ENCODE data around the gene PCNT. TPM values are rescaled to one million over a fixed set of nuclear protein-coding genes. Genes with fewer than 3 reads are reported as not detected.

PCNT gene
- total and polyA plus RNA-seq, 2 of the 4 experiments (the other 2 are of a cell fraction): 10.0 to 19.4 TPM

- no peaks in the 10 kb centered on the region for H3K9me3 ChIP-seq (ENCODE audit: control insufficient read depth, insufficient read depth, low read length)
- no peak overlapping the region for H3K4ac ChIP-seq (ENCODE audit: low read depth, low read length)
- TF ChIP-seq MXI1 (IDR thresholded peaks at IDR 0.05; ENCODE audit: borderline replicate concordance, low read depth, low read length) (no peak), SMC3 (IDR thresholded peaks at IDR 0.05; ENCODE audit: low read depth, low read length) (no peak), CEBPB (IDR thresholded peaks at IDR 0.05; ENCODE audit: low read depth, low read length) (no peak), RAD21 (IDR thresholded peaks at IDR 0.05; ENCODE audit: low read length) (no peak), CHD1 (IDR thresholded peaks at IDR 0.05; ENCODE audit: low read depth, low read length) (no peak), RFX5 (IDR thresholded peaks at IDR 0.05; ENCODE audit: low read depth, low read length) (no peak), BHLHE40 (IDR thresholded peaks at IDR 0.05; ENCODE audit: low read depth, low read length) (no peak), FOS (IDR thresholded peaks at IDR 0.05; ENCODE audit: low read depth, low read length) (no peak)
- no TSS peak for BruUV-seq (replicated peaks)
- H2AFZ ChIP-seq (replicated peaks; ENCODE audit: low read length, poor library complexity): no peak overlapping the region
- no peak overlapping the region for H3K18ac ChIP-seq (ENCODE audit: low read depth, low read length)
- no peak overlapping the region for H3K4me2 ChIP-seq (ENCODE audit: low read depth, low read length)
- H3K79me1 ChIP-seq (ENCODE audit: low read depth in 1 of 2, low read length in 2 of 2): peaks cover 2 to 6% of the 10 kb centered on the region in 2 experiments; a peak in 3 of 4 replicates
- intact Hi-C loops (cut with micrococcal nuclease): no loop called here
- no peak overlapping the region for H4K5ac ChIP-seq (ENCODE audit: low read depth, low read length)
- no peak overlapping the region for H2BK5ac ChIP-seq (ENCODE audit: low read depth, low read length, poor library complexity, severe bottlenecking)
- H3K4me1 ChIP-seq (ENCODE audit: control insufficient read depth, insufficient read depth, low read length): no peaks in the 10 kb centered on the region
- no peak for DNase-seq
- H4K20me1 ChIP-seq (ENCODE audit: insufficient read depth, low read length): no peaks in the 10 kb centered on the region; the same call in 1 of the 2 replicates
- H4K8ac ChIP-seq (ENCODE audit: low read depth in 2 of 2, low read length in 2 of 2): no peak overlapping the region
- in situ Hi-C loops (cut with MboI; ENCODE audit: low sequenced_read_pairs): no loop called here
- ChIA-PET CTCF (interaction anchor here (0.6 kb wide), 1 partner anchor 215 kb away, joined by 5 read pairs; no protein-coding TSS in a partner anchor), POLR2A (ENCODE audit: unreplicated experiment) (no interaction called here)
- dilution Hi-C loops (cut with HindIII; ENCODE audit: low sequenced_read_pairs, unreplicated experiment): no loop called here
- WGBS, 2 experiments (ENCODE audit: extremely low coverage in 2 of 2, insufficient read length in 1 of 2): 93% methylated on average over 13 of the region's 19 CpGs; no CpG with 5 or more reads in 1 of the 2 experiments
- H3K27me3 ChIP-seq (ENCODE audit: control insufficient read depth, insufficient read depth, low read length): no peaks in the 10 kb centered on the region
- no peak for ATAC-seq (ENCODE audit: low read depth)
- no peak overlapping the region for H3K56ac ChIP-seq (ENCODE audit: extremely low read depth, insufficient read depth, low read length)
- H2BK120ac ChIP-seq (ENCODE audit: low read depth, low read length): no peak overlapping the region
- H2AK9ac ChIP-seq (replicated peaks; ENCODE audit: low read depth, low read length, poor library complexity): no peak overlapping the region
- no peak overlapping the region for H2BK20ac ChIP-seq (ENCODE audit: low read depth, low read length)
- H3K9ac ChIP-seq (ENCODE audit: low read depth, low read length): no peak overlapping the region
- no peak overlapping the region for H3K23ac ChIP-seq (ENCODE audit: low read depth, low read length)
- peaks cover 69% of the 10 kb centered on the region for H3K36me3 ChIP-seq (ENCODE audit: control insufficient read depth, insufficient read depth, low read length)
- no peak overlapping the region for H3K4me3 ChIP-seq (ENCODE audit: insufficient read depth, low read depth, low read length)
- no peak overlapping the region for H2AK5ac ChIP-seq (ENCODE audit: low read depth, low read length)
- no peak overlapping the region for H3K14ac ChIP-seq (replicated peaks; ENCODE audit: low read depth, low read length)
- no peak overlapping the region for H4K91ac ChIP-seq (ENCODE audit: insufficient read depth, low read depth, low read length)
- H2BK15ac ChIP-seq (ENCODE audit: low read depth, low read length): no peak overlapping the region
- H3K27ac ChIP-seq (ENCODE audit: insufficient read depth, low read length): no peak overlapping the region
- no peaks in the 10 kb centered on the region; the same call in 1 of the 2 replicates for H3K9me1 ChIP-seq (ENCODE audit: insufficient read depth, low read length)
Measured at GRCh38 chr21:46357684-46358425, 33.9 kb downstream of the PCNT start.
